ENCODE data around the gene CMSS1. TPM values are rescaled to one million over a fixed set of nuclear protein-coding genes. Genes with fewer than 3 reads are reported as not detected.
A peak's percentile ranks its signal among the peaks of the same experiment; 100 is the strongest.

Gene CMSS1
- total RNA-seq, 2 donors from 2014 or later: 18.9 to 20.4 TPM

- H3K9me3 ChIP-seq (ENCODE audit: control insufficient read depth, low read length, poor library complexity, severe bottlenecking): no peaks in the 10 kb centered on the region
- Mint-ChIP-seq H3K4me3 (no peak overlapping the region), H3K27me3 (peaks cover 22% of the 10 kb centered on the region), H3K36me3 (ENCODE audit: low read depth) (peaks cover under 1% of the 10 kb centered on the region), H3K27ac (no peak overlapping the region), H3K4me1 (peaks cover 2% of the 10 kb centered on the region)
- ATAC-seq (peak; percentile 82), DNase-seq (no peak)
Measured at GRCh38 chr3:99789011-99789721, 28.5 kb upstream of the CMSS1 start.

GRCh38 chr3:99794485-99794884, 23.2 kb upstream of the CMSS1 start:
- ATAC-seq (no peak), DNase-seq (no peak)
- H3K4me1 Mint-ChIP-seq: no peaks in the 10 kb centered on the region
- no peak overlapping the region for H3K27ac Mint-ChIP-seq
- H3K4me3 Mint-ChIP-seq: no peak overlapping the region
- peaks cover 2% of the 10 kb centered on the region for H3K36me3 Mint-ChIP-seq (ENCODE audit: low read depth)
- no peaks in the 10 kb centered on the region for H3K9me3 ChIP-seq (ENCODE audit: control insufficient read depth, low read length, poor library complexity, severe bottlenecking)
- H3K27me3 Mint-ChIP-seq: peaks cover 29% of the 10 kb centered on the region

- H3K36me3 Mint-ChIP-seq (ENCODE audit: low read depth): peaks cover 2% of the 10 kb centered on the region
- no peaks in the 10 kb centered on the region for H3K4me1 Mint-ChIP-seq
- DNase-seq: no peak
- no peak for ATAC-seq
- H3K27ac Mint-ChIP-seq: no peak overlapping the region
- H3K4me3 Mint-ChIP-seq: no peak overlapping the region
- no peaks in the 10 kb centered on the region for H3K9me3 ChIP-seq (ENCODE audit: control insufficient read depth, low read length, poor library complexity, severe bottlenecking)
- peaks cover 22% of the 10 kb centered on the region for H3K27me3 Mint-ChIP-seq
Measured at GRCh38 chr3:99795573-99795972, 22.1 kb upstream of the CMSS1 start.

- Mint-ChIP-seq H3K27ac (no peak overlapping the region), H3K36me3 (ENCODE audit: low read depth) (peaks cover 5% of the 10 kb centered on the region), H3K4me3 (no peak overlapping the region), H3K4me1 (no peaks in the 10 kb centered on the region), H3K27me3 (peaks cover 9% of the 10 kb centered on the region)
- DNase-seq: no peak
- H3K9me3 ChIP-seq (ENCODE audit: control insufficient read depth, low read length, poor library complexity, severe bottlenecking): no peaks in the 10 kb centered on the region
- ATAC-seq: no peak
Measured at GRCh38 chr3:99799422-99799821, 18.2 kb upstream of the CMSS1 start.

- peaks cover under 1% of the 10 kb centered on the region for H3K27me3 Mint-ChIP-seq
- ATAC-seq: no peak
- no peaks in the 10 kb centered on the region for H3K9me3 ChIP-seq (ENCODE audit: control insufficient read depth, low read length, poor library complexity, severe bottlenecking)
- H3K4me1 Mint-ChIP-seq: peaks cover 6% of the 10 kb centered on the region
- H3K36me3 Mint-ChIP-seq (ENCODE audit: low read depth): peaks cover 10% of the 10 kb centered on the region
- no peak overlapping the region for H3K4me3 Mint-ChIP-seq
- no peak for DNase-seq
- no peak overlapping the region for H3K27ac Mint-ChIP-seq
Measured at GRCh38 chr3:99803297-99803696, 14.4 kb upstream of the CMSS1 start.

GRCh38 chr3:99805160-99805559, 12.5 kb upstream of the CMSS1 start:
- ATAC-seq: no peak
- Mint-ChIP-seq H3K27ac (no peak overlapping the region), H3K4me3 (no peak overlapping the region), H3K4me1 (peaks cover 6% of the 10 kb centered on the region), H3K36me3 (ENCODE audit: low read depth) (peaks cover 10% of the 10 kb centered on the region), H3K27me3 (no peaks in the 10 kb centered on the region)
- DNase-seq: no peak
- no peaks in the 10 kb centered on the region for H3K9me3 ChIP-seq (ENCODE audit: control insufficient read depth, low read length, poor library complexity, severe bottlenecking)

GRCh38 chr3:99808163-99808794, 9.4 kb upstream of the CMSS1 start:
- Mint-ChIP-seq H3K27ac (peak overlapping the region; percentile 65), H3K4me1 (peaks cover 11% of the 10 kb centered on the region), H3K36me3 (ENCODE audit: low read depth) (peaks cover 5% of the 10 kb centered on the region), H3K4me3 (no peak overlapping the region), H3K27me3 (no peaks in the 10 kb centered on the region)
- ATAC-seq (peak; percentile 58), DNase-seq (peak in 1 of 3 donors; percentile 18)
- H3K9me3 ChIP-seq (ENCODE audit: control insufficient read depth, low read length, poor library complexity, severe bottlenecking): no peaks in the 10 kb centered on the region

- H3K4me3 Mint-ChIP-seq: no peak overlapping the region
- ATAC-seq (no peak), DNase-seq (no peak)
- H3K36me3 Mint-ChIP-seq (ENCODE audit: low read depth): peaks cover 5% of the 10 kb centered on the region
- no peaks in the 10 kb centered on the region for H3K9me3 ChIP-seq (ENCODE audit: control insufficient read depth, low read length, poor library complexity, severe bottlenecking)
- H3K27ac Mint-ChIP-seq: no peak overlapping the region
- no peaks in the 10 kb centered on the region for H3K27me3 Mint-ChIP-seq
- peaks cover 11% of the 10 kb centered on the region for H3K4me1 Mint-ChIP-seq
Measured at GRCh38 chr3:99809565-99809964, 8.1 kb upstream of the CMSS1 start.

- peaks cover 11% of the 10 kb centered on the region for H3K4me1 Mint-ChIP-seq
- DNase-seq: no peak
- no peak overlapping the region for H3K4me3 Mint-ChIP-seq
- H3K27ac Mint-ChIP-seq: no peak overlapping the region
- H3K27me3 Mint-ChIP-seq: no peaks in the 10 kb centered on the region
- no peak for ATAC-seq
- H3K9me3 ChIP-seq (ENCODE audit: control insufficient read depth, low read length, poor library complexity, severe bottlenecking): no peaks in the 10 kb centered on the region
- peaks cover 4% of the 10 kb centered on the region for H3K36me3 Mint-ChIP-seq (ENCODE audit: low read depth)
Measured at GRCh38 chr3:99810403-99810802, 7.3 kb upstream of the CMSS1 start.

GRCh38 chr3:99817047-99817436, 620 bp upstream of the CMSS1 start:
- peak overlapping the region; percentile 96 for H3K4me3 Mint-ChIP-seq
- no peaks in the 10 kb centered on the region for H3K9me3 ChIP-seq (ENCODE audit: control insufficient read depth, low read length, poor library complexity, severe bottlenecking)
- ATAC-seq (no peak), DNase-seq (no peak)
- H3K27ac Mint-ChIP-seq: peak overlapping the region; percentile 100
- H3K36me3 Mint-ChIP-seq (ENCODE audit: low read depth): peaks cover 2% of the 10 kb centered on the region
- peaks cover 30% of the 10 kb centered on the region for H3K4me1 Mint-ChIP-seq
- H3K27me3 Mint-ChIP-seq: no peaks in the 10 kb centered on the region

GRCh38 chr3:99818818-99819217, 1.2 kb downstream of the CMSS1 start:
- H3K9me3 ChIP-seq (ENCODE audit: control insufficient read depth, low read length, poor library complexity, severe bottlenecking): no peaks in the 10 kb centered on the region
- peaks cover 31% of the 10 kb centered on the region for H3K4me1 Mint-ChIP-seq
- no peaks in the 10 kb centered on the region for H3K27me3 Mint-ChIP-seq
- ATAC-seq: no peak
- peak overlapping the region; percentile 100 for H3K27ac Mint-ChIP-seq
- DNase-seq: no peak
- H3K4me3 Mint-ChIP-seq: peak overlapping the region; percentile 96
- peaks cover 2% of the 10 kb centered on the region for H3K36me3 Mint-ChIP-seq (ENCODE audit: low read depth)

GRCh38 chr3:99823723-99824711, 6.4 kb downstream of the CMSS1 start:
- H3K27ac Mint-ChIP-seq: peak overlapping the region; percentile 90
- no peaks in the 10 kb centered on the region for H3K27me3 Mint-ChIP-seq
- DNase-seq (no peak), ATAC-seq (no peak)
- H3K4me1 Mint-ChIP-seq: peaks cover 21% of the 10 kb centered on the region
- no peaks in the 10 kb centered on the region for H3K9me3 ChIP-seq (ENCODE audit: control insufficient read depth, low read length, poor library complexity, severe bottlenecking)
- no peaks in the 10 kb centered on the region for H3K36me3 Mint-ChIP-seq (ENCODE audit: low read depth)
- no peak overlapping the region for H3K4me3 Mint-ChIP-seq

- ATAC-seq: no peak
- Mint-ChIP-seq H3K27me3 (no peaks in the 10 kb centered on the region), H3K27ac (peak overlapping the region; percentile 49)
Measured at GRCh38 chr3:99825004-99825640, 7.5 kb downstream of the CMSS1 start.

More at GRCh38 chr3:99825004-99825640, 7.5 kb downstream of the CMSS1 start:
- no peaks in the 10 kb centered on the region for H3K36me3 Mint-ChIP-seq (ENCODE audit: low read depth)
- peaks cover 22% of the 10 kb centered on the region for H3K4me1 Mint-ChIP-seq
- H3K9me3 ChIP-seq (ENCODE audit: control insufficient read depth, low read length, poor library complexity, severe bottlenecking): no peaks in the 10 kb centered on the region
- H3K4me3 Mint-ChIP-seq: no peak overlapping the region
- no peak for DNase-seq
